ENCODE measurements around the gene PITPNM3.
"Not testable (repeated sequence)": the region's sequence is repeated elsewhere in the genome, so short reads cannot be mapped to it uniquely, and the experiment has no call there.

PITPNM3 gene

GRCh38 chr17:6574687-6575595 is 18.6 kb upstream of the PITPNM3 start:
- DNase-seq, result no peak

- DNase-seq, result no peak
Observed at GRCh38 chr17:6573982-6574686, 17.8 kb upstream of the PITPNM3 start.

GRCh38 chr17:6573495-6573894 is 17.1 kb upstream of the PITPNM3 start:
- not testable (repeated sequence) for DNase-seq

- no peak for DNase-seq
Observed at GRCh38 chr17:6572972-6573370, 16.6 kb upstream of the PITPNM3 start.

- no peak for DNase-seq
Observed at GRCh38 chr17:6571452-6571781, 15.1 kb upstream of the PITPNM3 start.

- no peak for DNase-seq
Observed at GRCh38 chr17:6570731-6571451, 14.5 kb upstream of the PITPNM3 start.

GRCh38 chr17:6569370-6570285 is 13.3 kb upstream of the PITPNM3 start:
- DNase-seq, result no peak

- no peak for DNase-seq
Observed at GRCh38 chr17:6568184-6568758, 11.9 kb upstream of the PITPNM3 start.

GRCh38 chr17:6567528-6568183 is 11.3 kb upstream of the PITPNM3 start:
- DNase-seq, result no peak

GRCh38 chr17:6561446-6561845 is 5.1 kb upstream of the PITPNM3 start:
- DNase-seq, result no peak

GRCh38 chr17:6560496-6560895 is 4.1 kb upstream of the PITPNM3 start:
- no peak for DNase-seq

- DNase-seq, result no peak
Observed at GRCh38 chr17:6559753-6560215, 3.4 kb upstream of the PITPNM3 start.

GRCh38 chr17:6558932-6559752 is 2.8 kb upstream of the PITPNM3 start:
- no peak for DNase-seq

- DNase-seq, result no peak
Observed at GRCh38 chr17:6558276-6558675, 1.9 kb upstream of the PITPNM3 start.

GRCh38 chr17:6557040-6557438 is 684 bp upstream of the PITPNM3 start:
- DNase-seq, result no peak

- no peak for DNase-seq
Observed at GRCh38 chr17:6555331-6556120, 829 bp downstream of the PITPNM3 start.

- no peak for DNase-seq
Observed at GRCh38 chr17:6554871-6555330, 1.5 kb downstream of the PITPNM3 start.

GRCh38 chr17:6554342-6554741 is 2.0 kb downstream of the PITPNM3 start:
- no peak for DNase-seq

GRCh38 chr17:6551869-6552531 is 4.4 kb downstream of the PITPNM3 start:
- no peak for DNase-seq

Data from NCI-H1694 treated with DMSO at 0.1 percent for 48 hours (cell line).